GM21367 (cell line): ENCODE measurements around the gene TMSB4X.
A peak's percentile ranks its signal among the peaks of the same experiment; 100 is the strongest.
"Not testable (repeated sequence)": the region's sequence is repeated elsewhere in the genome, so short reads cannot be mapped to it uniquely, and the experiment has no call there.

Experiments used
- ATAC-seq: cut with Tn5 transposase; IDR thresholded peaks from one replicate; pipeline ENCODE4 v1.9.1; 2021; ENCODE audit not compliant: unreplicated experiment

The TMSB4X gene

DNA sequence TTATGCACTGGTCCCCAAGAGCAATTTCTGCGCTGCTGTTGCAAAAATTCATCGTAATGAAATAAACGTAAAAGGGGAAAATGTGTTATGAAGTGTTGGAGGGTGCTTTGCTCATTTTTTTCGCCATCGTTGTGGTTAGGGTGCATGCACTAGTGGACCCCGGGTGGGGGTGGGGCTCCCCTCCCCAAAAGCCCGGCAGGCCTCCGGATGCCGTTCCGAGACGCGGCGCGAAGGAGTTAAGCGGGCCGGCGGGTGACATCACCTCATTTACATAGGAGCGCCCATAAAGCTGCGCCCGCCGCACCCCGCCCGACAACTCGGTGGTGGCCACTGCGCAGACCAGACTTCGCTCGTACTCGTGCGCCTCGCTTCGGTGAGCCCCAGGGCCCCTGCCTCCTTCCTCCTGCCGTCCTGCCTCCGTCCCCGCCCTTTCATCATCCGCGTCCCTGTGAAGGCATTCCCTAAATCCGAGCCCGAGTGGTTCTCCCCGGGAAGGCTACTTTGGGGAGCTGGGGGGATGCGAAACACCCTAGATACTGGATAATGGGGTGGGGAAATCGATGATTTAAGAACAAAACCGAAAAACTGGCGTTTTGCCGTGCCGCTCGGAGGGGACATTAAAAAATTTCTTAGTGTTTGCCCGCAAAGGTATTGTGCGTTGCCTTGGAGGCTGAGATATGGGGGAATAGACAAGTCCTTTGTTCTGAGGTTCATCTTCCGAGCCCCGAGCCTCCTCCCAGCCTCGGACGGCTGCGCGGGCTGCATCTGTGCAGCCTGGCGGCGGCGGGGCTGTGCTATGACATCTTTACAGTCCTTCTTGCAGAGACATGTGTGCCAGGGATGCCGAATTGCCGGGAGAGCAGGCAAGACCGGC is at the start of gene TMSB4X:
TMSB4X (plus strand) TSS at position 315 of the 874 bp plus-strand sequence.
- no peak for ATAC-seq

DNA sequence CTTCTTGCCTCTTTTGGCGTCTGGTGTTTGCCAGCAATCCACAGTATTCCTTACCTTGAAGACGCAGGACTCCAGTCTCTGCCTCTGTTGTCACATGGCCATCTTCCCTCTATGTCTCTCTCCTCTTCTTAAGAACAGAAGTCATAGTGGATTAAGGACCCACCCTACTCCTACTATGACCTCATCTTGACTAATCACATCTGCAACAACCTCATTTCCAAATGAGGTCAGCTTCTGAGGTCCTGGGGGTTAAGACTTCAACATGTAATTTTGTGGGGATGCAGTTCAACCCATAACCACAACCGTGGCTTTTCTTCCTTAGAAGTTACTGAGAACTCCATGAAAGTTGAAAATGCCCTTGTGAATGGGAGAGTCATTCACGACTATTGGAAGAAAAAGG is 45.2 kb upstream of the TMSB4X start:
- ATAC-seq, result no peak

DNA sequence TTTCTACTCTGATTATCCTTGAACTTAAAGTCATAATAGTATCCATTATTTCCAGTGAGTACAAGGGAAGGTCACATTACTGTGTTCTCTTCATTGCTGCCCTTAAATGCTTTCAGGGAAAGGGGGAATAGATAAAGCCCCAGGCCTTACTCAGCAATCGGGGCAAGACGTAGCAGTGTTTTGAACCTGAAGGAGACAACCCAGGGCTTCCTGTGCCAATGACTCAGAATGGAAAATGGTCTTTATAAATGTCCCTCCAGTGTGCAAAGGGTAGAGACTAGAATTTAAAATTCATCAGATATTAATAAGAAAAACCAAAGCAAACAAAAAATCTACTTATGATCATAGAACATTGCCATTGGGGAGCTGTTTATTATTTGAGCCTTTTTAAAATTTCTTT is 44.8 kb upstream of the TMSB4X start:
- no peak for ATAC-seq

DNA sequence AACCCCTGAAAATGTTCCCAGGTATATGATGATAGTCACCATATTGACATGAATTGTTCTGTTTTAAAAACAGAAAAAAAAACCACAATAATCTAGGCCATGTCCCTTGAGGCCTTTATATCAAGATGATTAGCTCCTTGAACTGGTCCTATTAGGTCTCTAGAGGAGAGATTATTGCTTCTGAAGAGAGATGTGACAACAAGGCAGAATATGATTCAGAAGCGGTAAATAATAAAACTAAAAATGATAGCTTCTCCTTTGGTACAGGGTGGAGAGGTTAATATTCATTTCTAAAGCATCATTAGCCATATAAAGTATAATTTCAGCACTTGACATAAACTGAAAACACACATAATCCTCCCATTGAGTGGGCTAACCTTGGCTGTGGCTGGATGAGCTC is 42.7 kb upstream of the TMSB4X start:
- no peak for ATAC-seq

DNA sequence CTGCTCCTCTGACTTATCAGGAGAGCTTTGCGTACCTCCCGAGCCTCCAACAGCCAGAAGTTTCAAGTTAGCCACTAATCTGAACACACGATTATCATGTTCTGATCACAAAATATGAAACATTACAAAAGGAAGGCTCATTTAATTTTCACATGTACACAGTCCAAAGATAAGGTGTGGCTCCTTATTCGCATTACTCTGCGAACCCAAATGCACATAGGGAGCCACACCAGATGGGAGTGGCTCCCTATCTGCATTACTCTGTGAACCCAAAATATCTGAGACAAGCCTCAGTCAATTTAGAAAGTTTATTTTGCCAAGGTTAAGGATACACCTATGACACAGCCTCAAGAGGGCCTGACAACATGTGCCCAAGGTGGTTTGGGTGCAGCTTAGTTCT is 40.1 kb upstream of the TMSB4X start:
- ATAC-seq, result no peak

DNA sequence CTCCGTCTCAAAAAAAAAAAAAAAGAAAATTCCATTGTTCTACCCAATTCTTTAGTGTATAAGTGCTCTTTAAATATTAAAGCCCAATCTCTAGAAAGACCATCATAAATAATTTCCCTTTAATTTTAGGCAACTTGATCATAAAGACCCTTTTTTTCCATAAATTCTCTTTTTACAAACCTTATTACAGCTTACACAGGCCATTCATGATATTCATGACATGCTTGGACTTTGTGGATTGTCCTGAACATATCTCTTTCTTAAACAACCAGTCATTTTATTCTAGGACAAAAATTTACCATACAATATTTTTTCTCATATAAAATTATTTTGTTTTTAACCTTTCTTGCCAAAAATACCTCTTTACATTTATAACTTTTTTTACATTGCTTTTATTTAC is 38.0 kb upstream of the TMSB4X start:
- no peak for ATAC-seq

DNA sequence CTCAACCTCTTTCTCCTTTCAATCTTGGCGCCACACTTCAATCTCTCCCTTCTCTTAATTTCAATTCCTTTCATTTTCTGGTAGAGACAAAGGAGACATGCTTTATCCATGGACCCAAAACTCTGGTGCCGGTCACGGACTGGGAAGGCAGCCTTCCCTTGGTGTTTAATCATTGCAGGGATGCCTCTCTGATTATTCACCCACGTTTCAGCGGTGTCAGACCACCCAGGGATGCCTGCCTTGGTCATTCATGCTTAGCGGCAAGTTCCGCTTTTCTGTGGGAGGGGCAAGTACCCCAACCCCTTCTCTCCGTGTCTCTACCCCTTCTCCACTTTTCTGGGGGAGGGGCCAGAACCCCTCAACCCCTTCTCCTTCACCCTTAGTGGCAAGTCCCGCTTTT is 34.4 kb upstream of the TMSB4X start:
- not testable (repeated sequence) for ATAC-seq

DNA sequence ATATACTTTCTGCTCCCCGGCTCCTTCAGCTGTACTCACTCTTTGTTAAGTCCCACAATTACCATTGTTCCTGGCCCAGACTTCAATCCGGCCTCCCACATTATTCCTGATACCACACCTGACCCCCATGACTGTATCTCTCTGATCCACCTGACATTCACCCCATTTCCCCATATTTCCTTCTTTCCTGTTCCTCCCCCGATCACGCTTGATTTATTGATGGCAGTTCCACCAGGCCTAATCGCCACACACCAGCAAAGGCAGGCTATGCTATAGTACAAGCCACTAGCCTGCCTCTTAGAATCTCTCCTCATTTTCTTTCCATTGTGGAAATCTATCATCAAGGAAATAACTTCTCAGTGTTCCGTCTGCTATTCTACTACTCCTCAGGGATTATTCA is 31.3 kb upstream of the TMSB4X start:
- not testable (repeated sequence) for ATAC-seq

DNA sequence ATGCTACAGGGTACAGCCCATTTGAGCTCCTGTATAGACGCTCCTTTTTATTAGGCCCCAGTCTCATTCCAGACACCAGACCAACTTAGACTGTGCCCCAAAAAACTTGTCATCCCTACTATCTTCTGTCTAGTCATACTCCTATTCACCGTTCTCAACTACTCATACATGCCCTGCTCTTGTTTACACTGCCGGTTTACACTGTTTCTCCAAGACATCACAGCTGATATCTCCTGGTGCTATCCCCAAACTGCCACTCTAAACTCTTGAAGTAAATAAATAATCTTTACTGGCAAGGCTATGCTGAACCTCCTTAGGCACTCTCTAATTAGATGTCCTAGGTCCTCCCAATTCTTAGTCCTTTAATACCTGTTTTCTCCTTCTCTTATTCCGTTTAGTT is 30.5 kb upstream of the TMSB4X start:
- ATAC-seq, result not testable (repeated sequence)

DNA sequence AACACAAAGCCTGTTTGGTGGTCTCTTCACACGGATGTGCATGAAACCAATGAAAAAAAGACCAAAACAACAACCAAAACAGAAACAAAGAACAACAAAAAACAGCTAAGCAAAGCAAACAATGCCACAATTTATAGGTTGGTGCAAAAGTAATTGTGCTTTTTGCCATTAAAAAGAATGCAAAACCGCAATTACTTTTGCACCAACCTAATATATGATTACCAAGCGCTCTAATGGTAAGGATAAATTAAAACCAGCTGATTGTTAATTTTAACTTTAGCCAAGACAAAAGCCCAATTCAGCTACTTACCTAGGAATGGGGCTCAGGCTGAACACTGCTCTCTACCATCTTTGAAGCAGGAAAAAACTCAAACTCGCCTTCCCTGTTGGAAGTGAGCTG is 29.4 kb upstream of the TMSB4X start:
- ATAC-seq, result no peak

DNA sequence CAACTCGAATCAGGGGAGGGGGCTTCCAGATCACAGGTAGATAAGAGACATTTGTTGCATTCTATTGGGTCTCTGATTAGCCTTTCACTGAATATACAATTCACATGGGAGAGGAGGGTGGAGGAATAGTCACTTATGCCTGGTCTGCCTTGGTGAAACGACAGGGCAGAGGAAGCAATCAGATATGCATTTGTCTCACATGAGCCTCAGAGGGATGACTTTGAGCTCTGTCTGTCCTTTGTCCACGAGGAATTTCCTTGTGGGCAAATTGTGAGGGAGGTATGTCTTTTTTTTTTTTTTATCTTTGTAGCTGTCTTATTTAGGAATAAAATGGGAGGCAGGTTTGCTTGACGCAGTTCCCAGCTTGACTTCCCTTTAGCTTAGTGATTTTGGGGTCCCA is 28.5 kb upstream of the TMSB4X start:
- ATAC-seq, result no peak

DNA sequence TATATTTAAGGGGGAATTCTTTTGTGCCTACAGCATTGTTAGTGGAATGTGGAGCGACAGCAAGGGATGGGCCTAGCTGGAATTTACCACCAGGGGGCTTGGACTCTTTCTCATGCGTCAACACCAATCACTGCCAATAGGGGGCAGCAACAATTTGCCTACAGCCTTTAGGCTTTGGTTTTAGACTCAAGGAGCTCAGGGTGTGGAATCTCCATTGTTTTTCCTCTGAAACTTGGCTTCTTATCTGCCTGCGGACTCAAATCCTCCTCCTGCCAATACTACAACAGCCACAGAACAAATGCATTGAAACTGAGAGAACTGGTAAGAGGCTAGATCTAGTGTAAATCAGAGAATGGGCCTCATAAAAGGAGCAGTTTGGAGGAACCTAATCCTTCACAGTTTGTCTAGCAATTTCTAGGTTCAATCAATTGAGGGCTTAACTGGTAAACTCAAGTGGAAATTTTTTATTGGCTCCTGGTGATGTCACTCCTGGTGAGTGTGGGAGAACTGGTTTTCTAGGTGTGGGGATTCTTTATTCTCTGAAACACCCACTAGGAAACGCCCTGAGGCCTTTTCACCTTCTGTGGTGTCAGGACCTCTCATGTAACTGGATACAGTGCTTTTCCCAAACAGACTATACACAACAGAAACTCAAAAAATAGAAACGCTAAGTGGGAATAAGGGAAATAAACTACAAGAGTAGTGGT is 27.9 kb upstream of the TMSB4X start:
- ATAC-seq, result no peak

DNA sequence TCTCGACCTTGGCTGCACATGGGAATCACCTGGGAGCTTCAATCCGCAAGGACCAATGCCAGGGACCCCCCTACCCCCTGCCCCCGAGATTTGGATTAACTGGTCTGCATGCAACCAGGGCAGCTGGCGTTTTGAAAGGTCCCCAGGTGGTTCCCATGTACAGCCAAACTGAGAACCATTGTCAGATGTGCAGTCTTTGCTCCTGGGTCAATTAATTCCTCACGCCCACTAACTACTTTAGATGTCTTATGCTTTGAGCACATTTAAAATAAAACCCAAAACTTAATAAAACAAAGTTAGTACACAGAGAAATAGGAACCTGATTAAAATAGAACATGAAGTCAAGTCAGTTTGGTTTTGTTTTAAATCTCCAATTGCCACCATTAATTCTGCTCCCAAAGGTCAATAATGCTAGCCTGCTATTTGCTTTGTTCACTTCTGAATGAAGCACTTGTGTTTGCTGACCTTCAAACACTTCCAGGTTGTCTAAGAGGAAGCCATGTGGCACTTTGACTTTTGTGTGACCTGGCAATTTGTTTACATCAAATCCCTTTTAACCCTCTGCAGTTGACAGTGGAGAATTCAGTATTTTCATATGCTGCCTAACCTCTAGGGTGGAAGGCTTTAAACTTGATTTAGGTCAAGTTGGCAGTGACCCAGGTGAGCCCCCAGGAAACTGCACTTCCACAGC is 27.2 kb upstream of the TMSB4X start:
- no peak for ATAC-seq

DNA sequence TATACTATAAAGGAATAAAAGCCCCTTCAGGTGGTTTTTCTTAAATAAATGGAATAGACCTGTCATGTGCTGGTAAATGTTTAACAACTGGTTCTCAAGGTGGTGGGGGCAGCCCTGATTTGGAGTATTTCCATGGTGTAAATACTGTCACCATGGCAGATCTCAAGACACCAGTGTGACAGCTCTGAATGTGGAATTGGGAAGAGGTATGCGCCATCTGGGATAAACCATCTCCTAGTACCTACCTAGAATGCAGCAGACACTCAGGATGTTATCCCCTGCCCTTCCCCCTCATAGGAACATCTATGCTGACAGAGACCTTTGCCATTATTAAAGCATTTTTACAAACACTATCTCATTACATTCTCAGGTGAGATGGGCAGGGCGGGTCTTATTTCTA is 26.4 kb upstream of the TMSB4X start:
- no peak for ATAC-seq

DNA sequence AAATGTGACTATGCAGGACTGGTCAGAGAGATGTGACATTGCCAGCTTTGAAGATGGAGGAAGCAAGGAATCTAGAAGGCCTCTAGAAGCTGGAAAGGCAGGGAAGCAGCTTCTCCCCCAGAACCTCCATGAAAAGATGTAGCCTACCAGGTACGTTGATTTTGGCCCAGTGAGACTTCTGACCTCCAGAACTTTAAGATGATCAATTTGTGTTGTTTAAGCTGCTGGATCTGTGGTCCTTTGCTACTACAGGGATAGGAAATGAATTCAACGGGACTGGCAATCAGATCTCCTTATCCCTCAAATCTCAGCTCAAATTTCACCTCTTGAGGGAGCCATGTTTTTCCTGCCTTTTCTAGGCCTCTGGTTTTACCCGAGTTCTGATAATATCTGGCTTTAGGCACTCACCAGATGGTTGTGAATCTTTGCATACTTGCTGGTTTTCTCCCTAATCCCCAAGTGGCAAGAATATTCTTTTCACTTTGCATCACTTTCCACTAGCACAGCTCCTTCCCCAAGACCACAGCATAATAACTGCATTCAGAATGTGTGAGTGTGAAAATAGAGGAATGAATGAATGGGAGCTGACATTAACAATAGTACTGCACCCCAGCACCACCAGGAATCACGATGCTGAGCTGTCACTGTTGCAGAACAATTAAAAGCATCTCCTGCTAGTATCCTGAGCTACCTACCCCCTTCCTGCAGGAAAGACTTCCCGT is 25.5 kb upstream of the TMSB4X start:
- no peak for ATAC-seq

DNA sequence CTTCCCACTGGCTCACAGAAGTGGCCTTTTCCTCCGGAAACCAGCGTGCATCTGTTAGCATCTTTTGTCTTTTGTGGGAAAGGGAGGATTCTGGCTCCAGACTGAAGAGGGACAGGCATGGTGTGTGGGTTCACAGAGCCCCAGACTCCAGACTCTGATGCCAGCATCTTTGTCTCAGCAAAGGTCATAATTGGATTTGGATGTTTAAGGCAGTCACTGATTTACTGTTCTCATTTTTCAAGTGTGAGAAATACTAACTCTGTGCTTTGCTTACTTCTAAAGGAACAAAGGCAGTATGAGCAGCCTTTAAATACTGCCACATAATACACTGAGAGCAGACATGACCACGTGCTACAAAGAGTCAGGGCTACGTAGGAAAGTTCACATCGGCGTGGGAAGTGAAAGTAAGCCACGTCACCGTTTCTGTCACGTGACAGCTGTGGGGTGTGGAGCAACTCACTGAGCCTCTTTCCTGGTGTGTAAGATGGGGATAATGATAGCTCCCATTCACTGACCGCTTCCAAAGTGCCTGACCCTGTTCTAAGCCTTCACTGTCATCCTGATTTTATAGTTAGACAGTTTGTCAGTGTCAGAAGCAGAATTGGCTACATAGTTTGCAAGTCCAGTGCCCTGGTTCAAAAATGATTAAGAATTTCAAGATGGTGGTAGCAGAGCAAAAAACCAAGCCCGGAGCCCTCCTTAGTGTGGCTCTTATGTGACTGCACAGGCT is 24.8 kb upstream of the TMSB4X start:
- peak; percentile 50 for ATAC-seq

DNA sequence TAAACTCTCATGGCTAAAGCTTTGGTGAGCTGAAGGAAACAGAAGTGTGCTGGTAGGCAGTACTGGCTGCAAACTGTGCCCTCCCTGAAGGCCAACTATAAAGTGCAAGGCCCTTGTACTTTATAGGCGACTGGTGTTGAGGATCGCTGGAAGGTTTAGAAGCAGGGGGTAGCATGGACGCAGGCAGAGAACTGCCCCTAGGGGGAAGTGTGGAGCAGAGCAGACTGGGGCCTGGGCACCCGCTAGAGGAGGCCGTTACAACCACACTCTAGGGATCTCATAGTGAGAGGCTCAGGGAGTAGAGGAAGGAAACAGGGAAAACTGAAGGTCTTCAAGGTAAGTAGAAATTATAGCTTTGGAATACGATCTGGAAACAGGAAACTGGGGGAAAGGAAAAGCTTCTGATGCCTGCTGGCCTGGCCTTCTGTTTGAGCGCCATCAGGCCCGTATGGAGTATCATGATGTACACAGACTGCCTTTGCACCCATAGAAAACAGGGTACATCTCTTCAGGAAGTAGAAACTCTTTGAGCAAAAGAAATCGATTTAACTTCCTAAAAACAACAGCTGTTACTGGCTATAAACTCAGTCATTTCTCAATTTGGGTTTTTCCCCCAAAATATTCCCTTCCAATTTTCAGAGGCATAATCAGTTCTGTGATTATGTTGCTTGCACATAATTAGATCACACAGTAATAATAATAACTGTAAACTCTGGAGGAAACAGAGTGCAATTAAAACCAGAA is 23.9 kb upstream of the TMSB4X start:
- ATAC-seq, result peak; percentile 43

DNA sequence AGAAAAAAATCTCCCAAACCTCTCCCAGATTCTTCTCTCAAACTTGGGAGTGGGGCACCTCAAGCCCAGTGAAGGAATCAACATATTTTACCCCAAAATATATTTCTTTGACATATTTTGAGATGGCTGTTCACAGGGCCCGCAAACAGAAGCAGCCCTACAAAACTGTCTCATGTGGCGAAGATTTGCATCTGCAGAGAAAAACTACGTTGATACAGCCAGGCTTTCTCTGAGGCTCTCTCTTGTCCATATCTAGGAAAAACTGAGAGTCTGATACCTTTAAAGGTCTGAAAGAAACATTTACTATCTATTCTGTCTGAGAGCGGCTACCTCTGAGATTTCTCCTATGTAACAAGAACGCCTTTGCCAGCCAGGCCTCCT is 23.3 kb upstream of the TMSB4X start:
- ATAC-seq, result no peak

DNA sequence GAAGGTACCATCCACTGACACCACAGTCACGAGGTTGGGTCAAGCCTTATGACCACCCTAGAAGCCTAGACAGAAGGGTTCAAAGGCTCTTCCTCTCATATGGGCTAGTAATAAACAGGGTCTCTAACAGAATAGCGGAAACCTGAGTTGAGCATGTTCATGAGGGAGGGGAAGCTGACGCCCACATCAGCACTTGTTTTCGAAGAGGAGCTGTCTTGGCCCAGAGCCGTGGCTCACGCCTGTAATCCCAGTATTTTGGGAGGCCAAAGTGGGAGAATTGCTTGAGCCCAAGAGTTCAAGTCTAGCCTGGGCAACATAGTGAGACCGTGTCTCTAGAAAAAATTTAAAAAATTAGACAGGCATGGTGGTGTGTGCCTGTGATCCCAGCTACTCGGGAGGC is 21.5 kb upstream of the TMSB4X start:
- ATAC-seq, result no peak

DNA sequence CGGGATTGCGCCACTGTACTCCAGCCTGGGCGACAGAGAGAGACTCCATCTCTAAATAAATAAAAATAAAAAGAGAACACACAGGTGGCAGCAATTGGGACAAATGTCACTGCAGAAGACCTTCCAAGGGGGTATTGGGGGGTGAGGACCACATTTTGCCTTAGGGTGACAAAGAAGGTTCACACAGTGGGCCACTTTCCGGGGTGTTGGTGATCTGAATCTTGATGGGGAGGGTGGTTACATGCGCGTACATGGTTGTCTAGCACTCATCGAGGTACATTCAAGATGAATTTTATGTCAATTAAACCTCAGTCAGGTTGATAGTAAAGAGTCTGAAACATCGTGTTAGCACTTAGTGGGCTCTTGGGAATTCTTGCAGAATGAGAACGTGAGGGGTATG is 20.5 kb upstream of the TMSB4X start:
- ATAC-seq, result no peak
